OCI-LY7 (cell line): ENCODE measurements around the gene FMN1. TPM values are rescaled to one million over a fixed set of nuclear protein-coding genes. Genes with fewer than 3 reads are reported as not detected.

ENCODE experiments used
- BruUV-seq: library from RNA; stranded (reverse); fragments of 400-500 nt; replicated peaks from 2 replicates; lab custom pipeline; 2021; lab: Mats Ljungman, UMichigan
- CTCF ChIA-PET: fragments of 300-600 bp; sonication (Branson Sonifier 250); formaldehyde crosslinking; loops from one replicate; lab custom pipeline; 2022; ENCODE audit warnings: antibody characterized with exemption; ENCODE audit not compliant: unreplicated experiment; lab: Charles Lee
- POLR2A ChIA-PET: fragments of 300-600 bp; sonication (Branson Sonifier 250); formaldehyde crosslinking; loops from one replicate; lab custom pipeline; 2022; ENCODE audit warnings: antibody characterized with exemption; lab: Charles Lee
- DNase-seq: peaks from one replicate; pipeline ENCODE4 v3.0.0-alpha.2; 2015; ENCODE audit warnings: low spot score
- H2AFZ ChIP-seq: fragments of 200-600 bp; sonication (generic), shearing (Covaris generic); 2 replicates; pipeline ENCODE4 v1.6.1; 2014; ENCODE audit warnings: mild to moderate bottlenecking, antibody characterized with exemption, low read length, moderate library complexity
- H3K27ac ChIP-seq: fragments of 200-600 bp; sonication (generic); 2 replicates; pipeline ENCODE4 v1.5.1; 2014; ENCODE audit warnings: mixed run types, low read depth, mild to moderate bottlenecking, moderate library complexity, low read length, inconsistent platforms; ENCODE audit not compliant: poor library complexity, severe bottlenecking
- H3K36me3 ChIP-seq: fragments of 200-600 bp; sonication (generic); 2 replicates; pipeline ENCODE4 v1.6.1; 2014; ENCODE audit warnings: mild to moderate bottlenecking, antibody characterized with exemption, low read length, moderate library complexity, mixed read lengths; ENCODE audit not compliant: insufficient read depth
- H3K4me1 ChIP-seq: fragments of 200-600 bp; sonication (generic); 2 replicates; pipeline ENCODE4 v1.5.1; 2014; ENCODE audit warnings: mild to moderate bottlenecking, low read length; ENCODE audit not compliant: insufficient read depth, poor library complexity, severe bottlenecking
- H3K4me2 ChIP-seq: fragments of 200-600 bp; sonication (generic); 2 replicates; pipeline ENCODE4 v1.6.1; 2014; ENCODE audit warnings: mild to moderate bottlenecking, low read length
- H3K4me3 ChIP-seq: fragments of 200-600 bp; sonication (generic); 2 replicates; pipeline ENCODE4 v1.5.1; 2014; ENCODE audit warnings: mild to moderate bottlenecking, low read depth, low read length; ENCODE audit not compliant: poor library complexity, severe bottlenecking
- H3K79me2 ChIP-seq: fragments of 200-600 bp; sonication (generic); 2 replicates; pipeline ENCODE4 v1.6.1; 2016; ENCODE audit warnings: low read depth, mild to moderate bottlenecking, low read length, moderate library complexity, mixed read lengths; ENCODE audit not compliant: insufficient read depth
- H3K9me2 ChIP-seq: fragments of 200-600 bp; sonication (generic); 2 replicates; pipeline ENCODE4 v1.6.1; 2016; ENCODE audit warnings: mild to moderate bottlenecking, low read length, mixed read lengths; ENCODE audit not compliant: insufficient read depth
- H3K9me3 ChIP-seq: fragments of 200-600 bp; sonication (generic); 2 replicates; pipeline ENCODE4 v1.6.1; 2014; ENCODE audit warnings: mild to moderate bottlenecking, mixed run types, low read length, mixed read lengths
- H4K20me1 ChIP-seq: fragments of 200-600 bp; sonication (generic); 2 replicates; pipeline ENCODE4 v1.6.1; 2014; ENCODE audit warnings: mild to moderate bottlenecking, antibody characterized with exemption, low read length, moderate library complexity, mixed read lengths; ENCODE audit not compliant: insufficient read depth
- CTCF ChIP-seq: fragments of 200-600 bp; sonication (generic); conservative IDR thresholded peaks from 2 replicates; pipeline ENCODE4 v1.5.1; 2014; ENCODE audit warnings: mild to moderate bottlenecking, antibody characterized with exemption, low read length, moderate library complexity, mixed read lengths
- EZH2phosphoT487 ChIP-seq: fragments of 200-600 bp; sonication (generic); IDR thresholded peaks from 2 replicates; pipeline ENCODE4 v1.6.1; 2018; ENCODE audit warnings: low read depth, borderline replicate concordance, mild to moderate bottlenecking, mixed run types, antibody characterized with exemption, low read length, moderate library complexity, mixed read lengths
- intact Hi-C: fragments of 100-400 bp; cut with micrococcal nuclease; formaldehyde crosslinking; loops from one replicate; pipeline ENCODE4 v1.10.0; 2022; ENCODE audit not compliant: unreplicated experiment
- total RNA-seq, 2 experiments: library from RNA; depleted of rRNA in 1 of 2; stranded (reverse); fragments of >200 nt in 1 of 2; shearing (Covaris generic) in 1 of 2; gene quantifications; 2 replicates each; pipeline ENCODE4 v1.2.3, GENCODE V29; 2014 to 2022

The FMN1 gene
- total RNA-seq, 2 experiments from 2014 or later, result 3.2 to 4.2 TPM

- intact Hi-C loops, result no loop called here
- Histone ChIP-seq H3K27ac (peak overlapping the region; percentile 87), H2AFZ (peak overlapping the region; percentile 75; the same call in 1 of the 2 replicates), H3K4me1 (peaks cover 59% of the 10 kb centered on the region), H3K79me2 (no peaks in the 10 kb centered on the region), H3K4me3 (peak overlapping the region; percentile 61), H3K4me2 (peak overlapping the region; percentile 89), H3K36me3 (no peaks in the 10 kb centered on the region), H4K20me1 (no peaks in the 10 kb centered on the region), H3K9me2 (no peaks in the 10 kb centered on the region), H3K9me3 (no peaks in the 10 kb centered on the region)
- ChIA-PET CTCF (interaction anchor here (0.6 to 1.4 kb wide), 3 partner anchors 114 to 1963 kb away, joined by 3 to 4 read pairs (median 3); no protein-coding TSS in a partner anchor), POLR2A (interaction anchor here (0.6 to 1.5 kb wide), 15 partner anchors 9 to 1244 kb away, joined by 3 to 9 read pairs (median 3); no protein-coding TSS in a partner anchor)
- no peak for TF ChIP-seq CTCF
- TF ChIP-seq EZH2phosphoT487, result no peak
- BruUV-seq, result no TSS peak
- peak; percentile 90 for DNase-seq
Observed at GRCh38 chr15:32908135-32908801, 286.2 kb downstream of the FMN1 start.

- POLR2A ChIA-PET, result no interaction called here
- no peaks in the 10 kb centered on the region for H3K9me2 ChIP-seq
- no peak overlapping the region for H2AFZ ChIP-seq
- H3K27ac ChIP-seq, result no peak overlapping the region
- H3K4me3 ChIP-seq, result no peak overlapping the region
- H3K4me1 ChIP-seq, result peaks cover 54% of the 10 kb centered on the region
- H3K79me2 ChIP-seq, result no peaks in the 10 kb centered on the region
- H4K20me1 ChIP-seq, result no peaks in the 10 kb centered on the region
- CTCF ChIA-PET, result no interaction called here
- no peak for DNase-seq
- no peak overlapping the region for H3K4me2 ChIP-seq
- intact Hi-C loops, result no loop called here
- H3K9me3 ChIP-seq, result no peaks in the 10 kb centered on the region
- no peaks in the 10 kb centered on the region for H3K36me3 ChIP-seq
- TF ChIP-seq CTCF, result no peak
- no peak for TF ChIP-seq EZH2phosphoT487
- no TSS peak for BruUV-seq
Observed at GRCh38 chr15:32905481-32905880, 289.0 kb downstream of the FMN1 start.

- H3K27ac ChIP-seq, result no peak overlapping the region
- intact Hi-C loops, result no loop called here
- no peaks in the 10 kb centered on the region for H3K9me2 ChIP-seq
- H3K79me2 ChIP-seq, result no peaks in the 10 kb centered on the region
- no TSS peak for BruUV-seq
- peak overlapping the region; percentile 57; the same call in 1 of the 2 replicates for H2AFZ ChIP-seq
- DNase-seq, result no peak
- no peak overlapping the region for H3K4me3 ChIP-seq
- no peaks in the 10 kb centered on the region for H3K36me3 ChIP-seq
- H3K4me1 ChIP-seq, result peaks cover 49% of the 10 kb centered on the region
- CTCF ChIA-PET, result no interaction called here
- H4K20me1 ChIP-seq, result no peaks in the 10 kb centered on the region
- no peaks in the 10 kb centered on the region for H3K9me3 ChIP-seq
- TF ChIP-seq EZH2phosphoT487 (no peak), CTCF (no peak)
- H3K4me2 ChIP-seq, result no peak overlapping the region
- POLR2A ChIA-PET, result interaction anchor here (0.5 to 1.2 kb wide), 2 partner anchors 17 to 1205 kb away, joined by 3 read pairs; no protein-coding TSS in a partner anchor
Observed at GRCh38 chr15:32904448-32904847, 290.1 kb downstream of the FMN1 start.
